ENCODE data around the gene ZNHIT3.
"Not testable (repeated sequence)": the region's sequence is repeated elsewhere in the genome, so short reads cannot be mapped to it uniquely, and the experiment has no call there.

ZNHIT3 gene

DNA sequence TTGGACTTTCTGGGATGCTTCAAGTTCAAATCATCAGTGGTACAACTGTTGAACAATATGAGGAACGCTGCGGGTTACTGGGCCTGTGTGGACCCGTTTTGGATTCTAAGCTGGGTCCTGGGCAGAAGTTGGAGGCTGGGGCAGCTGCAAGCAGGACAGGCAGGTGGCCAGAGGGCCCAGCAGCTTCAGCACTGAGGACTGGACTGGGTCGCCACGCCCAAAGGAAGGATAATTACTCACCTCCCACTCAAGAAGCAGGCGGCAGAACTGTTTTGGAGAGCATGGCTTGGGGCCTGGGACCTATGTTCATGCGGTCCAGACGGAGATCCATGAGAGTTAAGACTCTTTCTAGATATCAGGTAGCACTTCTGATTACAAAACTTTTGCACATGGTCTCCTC lies 1.5 kb upstream of the ZNHIT3 start:
- DNase-seq: no peak

DNA sequence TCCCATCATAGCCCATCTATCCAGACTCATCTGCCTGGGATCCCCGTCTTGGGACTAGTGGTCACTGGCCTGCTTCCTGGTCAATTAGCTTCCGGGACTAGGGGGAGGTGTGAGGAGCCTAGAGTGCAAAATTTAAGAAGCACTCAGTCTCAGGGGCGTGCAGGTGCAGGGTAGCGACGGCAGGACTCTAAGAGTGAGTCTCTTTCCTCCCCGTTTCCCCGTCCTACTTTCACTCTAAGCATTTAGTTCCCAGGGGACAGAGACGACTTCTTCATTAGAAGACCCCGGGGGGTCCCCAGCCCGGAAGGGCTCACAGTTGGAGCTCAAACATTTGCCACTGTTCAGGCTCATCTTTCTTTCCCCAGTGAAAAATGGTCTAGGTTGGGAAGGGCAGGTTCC lies 677 bp upstream of the ZNHIT3 start:
- no peak for DNase-seq

DNA sequence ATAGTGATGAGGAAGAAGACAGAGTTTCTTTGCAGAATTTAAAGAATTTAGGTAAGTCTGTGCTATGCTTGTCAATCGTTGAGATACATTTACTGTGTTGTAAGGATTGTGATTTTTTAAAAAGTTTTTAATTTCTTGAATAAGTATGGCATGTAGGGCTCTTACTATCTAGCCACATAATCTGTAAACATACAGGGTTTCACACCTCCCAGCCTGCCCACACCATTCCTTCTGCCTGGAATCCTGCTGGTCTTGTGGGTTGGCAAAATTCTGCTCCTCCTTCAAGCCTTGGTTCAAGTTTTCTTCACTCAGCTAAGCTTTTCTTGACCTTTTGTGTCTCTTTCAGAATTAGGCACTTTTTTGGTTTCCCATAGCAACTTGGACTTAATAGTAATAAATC lies 7.5 kb downstream of the ZNHIT3 start:
- DNase-seq: no peak

DNA sequence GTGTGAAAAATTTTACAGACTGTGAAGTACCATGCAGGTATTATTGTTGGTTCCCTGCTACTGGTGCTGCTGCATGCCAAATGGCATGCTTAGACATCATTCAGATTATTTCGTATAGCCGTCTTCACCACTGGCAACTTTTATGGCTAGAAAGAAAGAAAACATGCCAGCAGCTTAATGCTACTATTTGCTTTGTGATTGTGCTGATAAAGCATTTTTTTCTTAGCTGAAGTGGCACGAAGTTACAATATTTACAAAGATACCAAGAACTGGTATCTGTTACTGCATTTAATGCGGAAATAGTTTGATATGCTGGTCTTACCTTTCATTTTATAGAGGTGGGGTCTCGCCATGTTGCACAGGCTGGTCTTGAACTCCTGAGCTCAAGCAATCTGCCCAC lies 8.2 kb downstream of the ZNHIT3 start:
- no peak for DNase-seq

DNA sequence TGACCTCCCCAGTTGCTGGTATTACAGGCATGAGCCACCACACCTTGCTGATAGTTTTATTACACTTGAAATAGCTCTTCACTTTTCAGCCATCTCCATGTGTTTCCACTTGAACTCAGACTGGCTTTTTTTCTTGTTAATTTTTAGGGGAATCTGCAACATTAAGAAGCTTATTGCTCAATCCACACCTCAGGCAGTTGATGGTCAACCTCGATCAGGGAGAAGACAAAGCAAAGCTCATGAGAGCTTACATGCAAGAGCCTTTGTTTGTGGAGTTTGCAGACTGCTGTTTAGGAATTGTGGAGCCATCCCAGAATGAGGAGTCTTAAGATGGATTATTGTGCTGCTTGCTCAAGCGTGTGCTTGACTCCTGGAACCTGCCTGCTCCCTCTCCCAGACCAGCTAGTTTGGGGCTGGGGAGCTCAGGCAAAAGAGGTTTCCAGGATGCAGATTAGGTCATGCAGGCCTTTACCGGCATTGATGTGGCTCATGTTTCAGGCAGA lies 8.6 kb downstream of the ZNHIT3 start:
- DNase-seq: no peak

DNA sequence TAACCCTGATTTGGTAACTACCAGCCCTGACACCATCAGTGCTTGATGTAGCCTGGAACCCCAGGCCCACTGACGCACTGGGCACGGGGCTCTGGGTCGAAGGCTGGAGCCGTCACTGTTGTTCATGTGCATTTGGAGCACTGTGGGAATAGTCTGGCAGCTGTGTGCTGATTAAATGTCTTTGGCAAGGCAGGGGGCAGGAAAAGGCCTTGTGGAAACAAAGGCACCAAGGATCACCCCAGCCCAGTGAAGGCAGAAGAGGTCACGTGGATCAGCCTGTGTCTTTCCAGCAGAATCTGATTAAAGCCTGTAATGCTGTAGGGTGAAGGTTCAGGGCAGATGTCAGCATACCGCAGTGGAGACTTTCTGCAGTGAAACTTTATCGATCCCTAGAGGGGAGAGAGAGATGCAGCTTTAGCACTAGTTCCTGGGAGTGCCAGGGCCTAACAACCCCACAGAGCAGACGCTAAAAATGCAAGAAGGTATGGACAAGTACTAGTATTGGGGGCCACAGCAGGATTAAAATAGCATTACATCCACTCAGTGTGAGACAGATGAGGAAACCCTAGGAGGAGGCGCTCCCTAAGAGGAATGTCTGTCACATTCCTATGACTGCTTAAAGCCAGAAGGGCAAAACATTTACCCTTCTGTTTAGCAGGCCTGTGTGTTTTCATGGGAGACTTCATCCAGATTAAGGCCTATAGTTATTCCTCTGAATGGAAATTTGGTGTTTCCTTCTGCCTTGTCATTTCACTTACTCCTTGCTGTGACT lies 9.7 kb downstream of the ZNHIT3 start:
- DNase-seq: no peak

DNA sequence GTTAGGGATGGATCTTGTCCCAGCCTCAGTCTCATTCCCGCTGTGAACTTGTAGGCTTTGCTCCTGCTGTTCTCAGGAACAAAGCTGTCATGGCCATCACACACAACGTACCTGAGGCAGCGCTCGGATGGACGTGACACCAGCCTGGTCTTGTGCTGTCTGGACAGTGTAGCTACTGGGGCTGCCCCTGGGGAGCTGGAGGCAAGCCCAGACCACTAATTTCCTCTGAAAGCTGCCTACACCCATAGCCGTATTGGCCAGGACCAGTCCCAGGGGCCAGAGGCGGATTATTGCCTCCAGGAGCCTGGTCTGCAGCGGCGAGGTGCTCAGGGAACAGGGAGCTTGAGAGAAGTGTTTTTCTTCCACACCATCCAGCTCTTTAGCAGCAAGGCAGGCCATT lies 11.7 kb downstream of the ZNHIT3 start:
- DNase-seq: no peak

DNA sequence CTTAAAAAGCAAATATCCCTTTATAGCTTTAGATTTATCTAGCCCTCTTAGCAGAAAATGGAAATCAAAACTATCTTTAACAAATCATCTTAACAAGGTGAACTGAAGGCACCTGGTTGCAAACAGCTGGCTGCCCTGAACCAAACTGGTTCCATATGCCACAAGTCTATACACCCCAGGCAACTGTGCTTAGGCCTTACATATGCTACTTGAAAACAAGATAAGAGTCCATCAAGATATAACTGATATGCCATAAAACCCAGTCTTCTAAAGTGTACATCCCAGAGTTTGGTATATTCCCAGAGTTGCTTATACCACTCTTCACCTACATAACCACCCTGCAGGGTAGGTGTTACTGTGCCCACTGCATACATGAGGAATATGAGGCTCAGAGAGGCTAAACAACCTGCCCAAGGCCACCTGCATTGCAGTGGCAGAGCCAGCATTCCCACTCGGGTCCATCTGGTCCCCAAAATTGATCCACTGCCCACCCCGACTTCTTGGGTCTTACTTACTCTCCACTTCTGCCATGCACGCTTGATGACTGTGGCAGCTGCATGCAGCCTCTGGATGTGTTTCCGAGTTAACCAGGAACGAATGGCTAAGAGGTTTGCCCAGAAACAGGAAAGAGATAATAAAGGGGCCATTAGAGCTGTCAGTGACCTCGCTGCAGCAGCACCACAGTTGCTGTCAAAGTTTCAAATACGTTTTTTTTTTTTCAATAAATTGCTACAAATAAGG lies 12.2 kb downstream of the ZNHIT3 start:
- DNase-seq: no peak

DNA sequence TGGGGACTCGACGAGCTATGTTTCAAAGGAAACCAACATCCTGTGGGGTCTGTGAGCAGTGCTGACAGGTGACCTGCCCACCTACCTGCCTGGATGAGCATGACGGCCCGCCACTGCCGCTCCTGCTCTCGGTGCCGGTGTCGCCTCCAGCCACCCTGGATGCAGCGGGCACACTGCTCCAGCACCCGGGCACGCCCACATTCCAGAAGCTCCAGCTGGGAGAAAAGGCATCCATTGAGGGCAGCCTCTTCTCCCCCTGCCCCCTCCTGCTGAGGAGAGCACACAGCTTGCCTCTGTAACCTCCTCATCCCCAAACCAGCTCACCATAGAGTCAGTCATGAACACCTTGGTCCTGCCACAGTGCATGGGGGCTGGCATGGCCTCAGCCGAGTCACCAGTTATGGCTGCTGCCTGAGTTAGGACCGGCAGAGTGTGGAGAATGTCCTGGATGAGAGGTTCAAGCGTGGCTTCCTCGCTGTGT lies 14.3 kb downstream of the ZNHIT3 start:
- no peak for DNase-seq

DNA sequence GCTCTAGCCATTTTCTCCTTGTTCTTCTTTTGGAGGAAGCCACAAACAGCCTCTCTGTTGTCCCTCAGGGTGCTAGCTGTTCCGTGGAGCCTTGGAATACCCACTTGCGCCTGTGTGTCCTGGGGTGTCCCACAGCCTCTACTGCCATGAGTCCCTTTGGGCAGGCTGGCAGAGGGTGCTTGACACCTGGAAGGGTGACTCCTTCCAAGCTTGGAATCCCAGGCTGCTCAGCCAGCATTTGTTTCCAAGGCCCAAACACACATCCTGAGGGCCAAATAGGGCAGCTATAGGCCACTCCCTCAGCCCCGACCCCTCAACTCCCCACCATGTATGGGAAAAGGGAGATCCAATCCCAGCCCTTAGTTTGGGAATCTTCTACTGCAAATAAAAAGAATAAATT lies 14.9 kb downstream of the ZNHIT3 start:
- DNase-seq: no peak

DNA sequence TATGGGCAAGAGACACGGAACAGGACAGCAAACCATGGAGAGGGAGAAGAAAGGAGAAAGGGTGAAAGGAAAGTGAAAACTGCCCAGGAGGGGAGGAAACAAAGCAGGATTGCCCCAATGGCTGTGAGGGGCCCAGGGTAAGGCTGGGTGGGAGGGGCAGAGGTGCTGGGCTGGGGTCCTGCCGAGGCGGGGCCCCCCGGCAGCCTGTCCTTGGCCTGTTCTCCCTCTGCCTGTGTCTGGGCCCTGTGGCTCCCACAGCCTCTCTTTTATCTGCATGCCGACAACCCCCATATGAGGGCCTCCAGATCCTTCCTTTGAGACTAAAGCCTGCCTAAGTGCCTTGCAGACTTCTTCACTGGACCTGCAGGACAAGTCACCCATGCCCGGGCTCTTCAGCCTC lies 15.5 kb downstream of the ZNHIT3 start:
- no peak for DNase-seq

DNA sequence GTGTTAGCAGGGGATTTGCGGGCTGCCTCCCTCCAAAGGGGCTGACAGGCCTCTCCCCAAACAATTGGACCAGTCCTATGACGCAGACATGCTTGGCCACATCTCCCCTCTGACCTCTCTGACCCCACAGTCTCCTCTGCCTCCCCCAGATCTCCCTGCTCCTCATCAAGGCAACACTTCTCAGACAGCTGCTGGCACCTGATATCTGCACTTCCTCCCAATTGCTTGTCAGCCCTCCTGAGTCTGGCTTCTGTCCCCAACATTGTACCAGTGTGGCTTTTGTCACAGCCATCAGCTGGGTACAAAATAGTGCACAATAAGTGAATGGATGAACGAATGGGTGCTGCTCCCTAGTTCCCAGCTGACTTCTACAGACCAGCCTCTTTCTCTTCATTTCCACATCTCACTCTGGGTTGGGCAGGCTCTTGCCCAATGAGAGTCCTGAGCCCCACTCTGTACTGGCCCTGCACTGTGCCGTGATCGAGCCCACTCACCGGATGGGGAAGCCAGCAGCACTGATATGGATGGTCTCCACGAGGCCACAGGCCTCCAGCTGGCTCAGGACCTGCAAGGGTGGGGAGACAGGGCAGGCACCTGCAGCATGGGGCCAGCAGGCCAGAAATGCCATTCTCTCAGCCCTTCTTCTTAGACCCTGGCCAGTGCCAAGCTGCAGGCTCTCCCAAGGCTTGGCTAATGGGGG lies 17.1 kb downstream of the ZNHIT3 start:
- no peak for DNase-seq

DNA sequence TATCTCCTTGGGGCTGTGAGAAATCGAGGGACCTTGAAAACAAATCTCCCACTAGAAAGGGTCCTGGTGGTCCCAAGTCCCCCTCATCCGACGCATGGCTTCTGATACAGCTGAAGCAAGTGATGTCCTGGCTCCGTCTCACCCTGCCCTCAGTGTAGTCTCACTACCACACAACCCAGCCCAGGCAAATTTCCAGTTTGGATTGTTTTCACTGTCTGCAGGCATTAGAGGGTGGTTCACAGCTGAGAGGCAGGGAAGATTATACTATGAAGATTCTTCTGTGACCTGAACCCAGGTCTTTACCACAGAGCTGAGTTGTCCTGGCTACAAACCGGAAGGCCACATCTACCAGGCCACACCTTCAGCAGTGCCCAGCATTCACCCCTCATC lies 17.7 kb downstream of the ZNHIT3 start:
- DNase-seq: no peak

DNA sequence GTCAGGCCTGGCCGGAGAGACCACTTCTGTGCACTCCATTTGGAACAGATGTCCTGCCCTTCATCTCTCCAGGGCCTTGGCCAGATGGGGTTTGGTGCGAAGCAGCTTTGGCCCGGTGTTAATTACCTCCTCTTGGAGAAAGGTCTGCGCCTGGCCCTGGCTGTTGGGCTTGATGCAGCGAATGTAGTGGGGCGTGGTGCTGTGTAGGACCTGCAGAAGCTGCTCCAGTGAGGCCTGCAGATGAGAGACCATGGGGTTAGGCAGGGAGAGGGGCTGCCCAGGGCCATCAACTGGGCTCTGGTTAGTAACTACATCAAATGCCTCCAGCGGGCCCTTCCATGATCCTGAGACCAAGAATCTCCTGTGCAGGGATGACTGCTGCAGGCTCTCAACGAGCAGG lies 18.7 kb downstream of the ZNHIT3 start:
- no peak for DNase-seq

DNA sequence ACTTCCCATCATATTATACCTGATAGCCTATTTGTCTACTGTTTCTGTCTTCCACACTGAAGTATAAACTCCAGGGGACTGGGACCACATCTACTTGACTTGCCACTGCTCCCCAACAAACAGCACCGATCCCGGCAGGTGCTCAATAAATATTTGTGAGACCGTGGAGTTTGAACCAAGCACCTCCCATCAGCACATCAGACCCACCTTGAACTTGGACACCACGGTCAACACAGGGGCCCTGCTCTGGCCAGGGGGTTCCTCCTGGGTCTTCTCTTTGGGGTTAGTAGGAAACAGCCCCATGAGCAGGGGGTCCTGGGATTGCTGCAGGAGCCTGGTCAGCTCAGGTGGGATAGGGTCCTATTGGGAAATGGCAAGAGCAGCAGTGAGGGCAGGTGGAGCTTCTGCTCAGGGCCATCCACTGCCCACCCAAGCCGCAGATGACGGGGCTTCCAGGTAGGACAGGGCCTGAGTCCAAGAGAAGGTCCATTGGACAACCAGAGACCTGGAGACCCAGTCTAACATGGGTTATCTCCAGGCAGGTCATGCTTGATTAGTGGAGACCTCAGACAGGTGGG lies 19.9 kb downstream of the ZNHIT3 start:
- no peak for DNase-seq

DNA sequence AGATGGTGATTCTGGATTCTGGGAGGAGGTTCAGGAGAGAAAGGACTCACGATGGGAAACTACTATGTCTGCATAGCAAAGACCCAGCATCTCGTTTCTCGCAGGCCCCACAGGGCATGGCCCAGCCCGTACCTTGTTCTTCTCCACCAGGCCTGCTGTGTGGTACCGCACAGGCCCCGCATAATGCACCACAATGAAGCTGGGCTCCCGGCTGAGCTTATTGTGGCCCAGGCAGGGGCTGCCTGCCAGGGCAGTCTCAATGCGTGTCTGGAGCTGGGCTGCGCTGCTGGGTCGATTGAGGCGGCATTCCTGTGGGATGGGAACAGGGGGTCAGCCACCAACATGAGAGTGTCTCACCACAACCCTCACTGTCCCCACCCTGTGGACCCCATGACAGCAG lies 20.4 kb downstream of the ZNHIT3 start:
- DNase-seq: no peak

DNA sequence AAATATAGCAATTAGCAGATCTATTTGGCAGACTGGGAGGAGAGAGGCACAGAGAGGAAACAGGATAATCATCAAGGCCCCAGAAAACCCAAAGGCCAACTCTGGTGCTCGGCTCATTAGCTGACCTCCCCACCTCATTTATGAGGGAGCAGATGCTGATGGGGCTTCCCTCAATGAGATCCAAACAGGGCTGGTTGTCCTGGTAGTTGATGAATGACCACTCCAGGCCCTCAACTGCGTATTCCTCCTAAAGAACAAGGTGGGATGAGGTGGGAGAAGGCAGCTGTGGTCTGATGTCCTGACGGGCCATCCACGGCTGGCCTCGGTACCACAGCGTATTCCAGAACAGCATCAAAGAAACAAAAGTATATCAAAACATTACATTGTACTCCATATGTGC lies 20.8 kb downstream of the ZNHIT3 start:
- no peak for DNase-seq

DNA sequence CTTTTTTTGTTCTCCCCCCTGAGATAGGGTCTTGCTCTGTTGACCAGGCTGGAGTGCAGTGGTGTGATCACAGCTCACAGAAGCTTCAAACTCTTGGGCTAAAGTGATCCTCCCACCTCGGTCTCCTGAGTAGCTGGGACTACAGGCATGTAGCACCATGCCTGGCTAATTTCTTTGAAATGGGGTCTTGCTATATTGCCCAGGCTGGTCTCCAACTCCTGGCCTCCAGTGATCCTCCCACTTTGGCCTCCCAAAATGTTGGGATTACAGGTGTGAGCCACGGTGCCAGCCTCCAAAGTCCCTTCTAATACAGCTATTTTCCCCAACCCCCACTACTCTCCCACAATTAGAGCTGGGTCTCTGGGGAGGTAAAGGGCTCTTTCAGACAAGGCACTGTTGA lies 22.0 kb downstream of the ZNHIT3 start:
- DNase-seq: not testable (repeated sequence)

DNA sequence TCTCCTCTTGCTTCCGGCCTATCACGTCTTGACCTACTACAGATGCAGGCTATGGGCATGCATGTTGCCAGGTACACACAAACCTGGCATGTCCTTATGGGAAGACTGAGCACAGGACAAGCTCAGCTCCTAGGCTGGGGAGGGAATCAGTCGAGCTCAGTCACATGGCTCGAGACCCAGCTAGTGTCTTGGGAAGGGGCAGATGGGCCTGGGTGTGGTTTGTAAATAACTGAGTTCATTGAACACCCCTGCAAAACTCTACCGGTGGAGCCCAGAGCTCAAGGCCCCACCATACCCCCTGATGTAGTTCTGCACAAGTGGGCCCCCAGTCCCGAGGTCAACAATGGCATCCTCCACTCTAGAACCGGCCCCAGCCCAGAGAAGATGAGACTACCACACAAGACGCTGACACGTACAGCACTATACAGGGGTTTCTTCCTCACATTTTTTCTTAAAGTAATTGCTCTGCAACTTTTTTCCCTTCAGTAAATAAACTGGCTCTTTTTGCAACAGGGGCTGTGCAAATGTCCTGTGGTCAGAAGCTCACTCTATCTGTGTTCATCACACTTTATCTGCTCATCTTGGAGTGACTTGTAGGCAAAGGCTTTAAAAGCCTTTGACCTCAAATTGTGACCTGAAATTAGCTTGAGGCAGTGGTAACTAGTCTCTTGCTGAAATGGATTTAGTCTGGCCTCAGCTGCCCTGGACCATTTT lies 22.9 kb downstream of the ZNHIT3 start:
- DNase-seq: no peak

DNA sequence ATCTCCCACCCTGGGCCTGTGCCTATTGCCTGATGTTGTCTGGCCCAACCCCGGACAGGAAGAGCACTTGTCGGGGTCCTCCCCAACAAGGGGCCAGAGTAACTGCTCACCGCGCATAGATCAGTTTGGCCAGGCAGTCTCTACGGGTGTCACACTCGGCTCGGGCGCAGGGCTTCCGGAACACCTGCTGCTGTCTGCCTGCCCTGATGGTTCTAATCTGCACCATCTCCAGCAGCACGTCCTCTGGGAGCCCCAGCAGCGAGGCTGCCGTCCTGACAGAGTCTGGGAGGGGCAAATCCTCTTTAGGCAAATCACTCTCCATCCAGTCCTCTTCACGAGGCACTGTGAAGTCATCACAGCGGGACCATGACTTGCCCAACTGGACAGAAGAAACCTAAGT lies 24.2 kb downstream of the ZNHIT3 start:
- no peak for DNase-seq

DNA sequence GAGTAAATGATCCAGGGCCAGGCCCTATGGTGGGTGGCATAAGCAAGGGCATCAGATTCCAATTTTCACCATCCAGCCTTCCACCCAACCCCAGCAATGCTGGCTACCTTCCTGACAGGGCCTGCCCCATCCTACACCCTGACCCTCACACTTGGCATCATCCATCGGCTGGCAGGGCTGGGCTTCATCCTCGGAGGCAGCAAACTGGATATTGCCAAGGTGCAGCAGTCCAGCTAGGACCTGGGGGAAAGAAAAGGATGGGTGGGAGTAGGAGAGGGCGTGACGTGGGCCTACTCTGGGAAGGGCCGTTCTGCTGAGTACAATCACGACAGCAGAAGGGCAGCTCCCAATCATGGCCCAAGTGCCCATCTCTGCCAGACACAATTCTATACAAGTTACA lies 24.7 kb downstream of the ZNHIT3 start:
- DNase-seq: no peak

DNA sequence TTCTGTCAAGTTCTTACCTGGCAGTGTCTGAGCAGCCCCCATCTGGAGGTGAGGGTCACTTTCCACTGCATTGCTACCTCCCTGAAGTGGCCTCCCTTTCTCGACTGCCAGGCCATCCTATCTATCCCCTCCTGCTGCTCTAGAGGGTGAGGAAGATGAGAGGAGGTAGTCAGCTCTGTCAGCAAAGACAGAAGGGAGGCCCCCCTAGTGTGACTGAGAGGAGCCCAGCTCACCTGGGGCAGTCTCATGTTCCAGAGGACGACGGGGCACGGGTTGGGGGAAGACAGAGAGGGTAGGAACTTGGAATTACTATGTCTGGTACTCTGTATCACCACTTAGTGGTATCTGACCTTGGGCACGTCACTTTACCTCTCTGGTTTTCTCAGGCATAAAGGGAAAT lies 26.2 kb downstream of the ZNHIT3 start:
- no peak for DNase-seq

DNA sequence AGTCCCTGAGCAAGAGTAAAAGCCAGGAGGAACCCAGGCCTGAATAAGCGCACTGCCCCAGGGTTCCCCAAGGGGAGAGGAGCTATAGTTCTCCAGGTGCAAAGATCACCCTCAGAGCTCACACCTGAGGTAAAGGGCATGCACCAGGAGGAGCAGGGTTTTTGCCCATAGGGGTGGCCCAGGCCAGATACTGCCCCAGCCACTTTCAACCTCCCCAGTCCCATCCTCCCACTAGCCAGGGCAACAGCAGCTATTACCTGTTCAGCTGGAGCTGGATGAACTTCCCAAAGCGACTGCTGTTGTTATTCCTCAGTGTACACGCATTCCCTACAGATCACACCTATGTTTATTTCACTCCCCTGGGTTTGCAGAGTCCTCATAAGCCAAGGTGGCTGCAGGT lies 28.4 kb downstream of the ZNHIT3 start:
- no peak for DNase-seq
